Pulmonary artery endothelial cell (primary cell): ENCODE results near the gene BLOC1S5. TPM values are rescaled to one million over a fixed set of nuclear protein-coding genes. Genes with fewer than 3 reads are reported as not detected.
"Not testable (repeated sequence)": the region's sequence is repeated elsewhere in the genome, so short reads cannot be mapped to it uniquely, and the experiment has no call there.

Experiments used
- DNase-seq: peaks from one replicate; pipeline ENCODE4 v3.0.0-alpha.2; 2011; ENCODE audit warnings: low read depth, low spot score
- total RNA-seq: library from RNA; depleted of rRNA; stranded (reverse); fragments of >200 nt; gene quantifications from 2 replicates; pipeline ENCODE4 v1.2.3, GENCODE V29; 2014

BLOC1S5 gene
- total RNA-seq, 1 donor from 2014 or later: 20.2 TPM

- DNase-seq: not testable (repeated sequence)
These were observed 18.4 kb downstream of the BLOC1S5 start for GRCh38 chr6:8045769-8046168.

DNA sequence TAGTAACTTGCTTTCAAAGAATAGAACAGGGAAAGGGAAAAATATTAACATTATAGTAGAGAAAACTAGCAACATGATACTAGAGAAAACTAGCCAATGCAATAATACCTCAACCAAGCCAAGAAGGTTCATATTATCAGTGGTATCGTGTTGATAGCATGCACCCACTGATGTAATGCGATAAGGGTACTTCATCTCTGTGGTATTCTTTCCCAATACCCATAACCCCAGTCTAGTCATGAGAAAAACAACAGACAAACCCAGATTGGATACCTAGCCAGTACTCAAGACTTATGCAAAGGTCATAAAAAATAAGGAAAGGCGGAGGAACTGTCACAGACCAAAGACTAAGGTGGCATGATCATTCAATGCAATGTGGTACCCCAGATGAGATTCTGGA is 21.0 kb downstream of the BLOC1S5 start:
- no peak for DNase-seq

GRCh38 chr6:8041913-8042583 is 22.1 kb downstream of the BLOC1S5 start:
- no peak for DNase-seq

GRCh38 chr6:8034107-8034506 is 30.1 kb downstream of the BLOC1S5 start:
- DNase-seq: not testable (repeated sequence)

GRCh38 chr6:8030920-8031319 is 33.3 kb downstream of the BLOC1S5 start:
- no peak for DNase-seq

GRCh38 chr6:8029243-8029870 is 34.8 kb downstream of the BLOC1S5 start:
- no peak for DNase-seq

DNA sequence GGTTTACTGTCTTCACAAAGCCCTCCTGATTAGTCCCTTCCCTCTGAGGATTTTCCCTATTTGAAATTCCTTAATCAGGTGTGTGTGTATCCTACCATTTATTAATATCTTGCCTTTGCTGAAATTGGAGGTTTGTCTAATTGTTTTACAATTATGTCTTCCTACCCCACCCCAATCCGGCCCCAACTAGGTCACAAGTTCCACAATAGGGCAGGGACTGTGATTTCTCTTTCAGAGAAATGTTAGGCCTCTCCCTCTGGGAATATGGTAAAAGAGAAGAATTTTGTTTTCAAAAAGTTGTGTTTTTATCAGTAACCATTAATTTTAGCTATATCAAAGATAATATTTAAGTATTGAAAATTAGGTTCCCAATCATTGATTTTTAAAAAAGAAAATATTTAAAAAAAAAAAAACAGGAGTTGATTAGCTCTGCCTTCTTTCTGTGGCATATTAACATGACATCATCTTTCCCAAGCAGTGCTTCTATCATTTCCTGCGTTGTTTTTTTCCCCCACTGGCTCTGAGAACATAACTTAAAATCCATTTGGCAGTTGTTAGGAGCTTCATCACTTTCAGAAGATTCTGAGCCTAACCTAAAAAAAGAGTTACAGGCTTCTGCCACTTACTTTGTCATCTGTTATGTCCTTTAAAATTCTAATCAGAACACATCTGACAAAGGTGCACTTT is 36.1 kb downstream of the BLOC1S5 start:
- DNase-seq: no peak

DNA sequence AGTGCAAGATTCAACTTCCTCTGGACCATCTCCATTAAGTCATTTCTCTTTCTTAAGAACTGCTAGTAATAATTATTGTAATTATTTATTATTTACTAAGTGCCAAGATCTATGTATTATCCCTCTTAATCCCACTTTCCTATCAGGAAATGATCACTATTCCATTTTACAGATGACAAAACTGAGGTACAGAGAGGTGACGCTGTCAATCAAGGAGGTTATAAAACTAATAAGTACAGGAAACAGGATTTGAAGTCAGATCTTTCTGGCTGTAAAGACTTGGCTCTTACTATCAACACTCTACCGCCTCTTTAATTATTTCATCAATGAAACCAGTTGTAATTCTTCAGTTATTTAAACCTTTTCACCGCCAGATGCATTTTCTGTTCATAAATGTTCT is 37.4 kb downstream of the BLOC1S5 start:
- no peak for DNase-seq

- DNase-seq: no peak
These were observed 39.0 kb downstream of the BLOC1S5 start for GRCh38 chr6:8025191-8025590.

DNA sequence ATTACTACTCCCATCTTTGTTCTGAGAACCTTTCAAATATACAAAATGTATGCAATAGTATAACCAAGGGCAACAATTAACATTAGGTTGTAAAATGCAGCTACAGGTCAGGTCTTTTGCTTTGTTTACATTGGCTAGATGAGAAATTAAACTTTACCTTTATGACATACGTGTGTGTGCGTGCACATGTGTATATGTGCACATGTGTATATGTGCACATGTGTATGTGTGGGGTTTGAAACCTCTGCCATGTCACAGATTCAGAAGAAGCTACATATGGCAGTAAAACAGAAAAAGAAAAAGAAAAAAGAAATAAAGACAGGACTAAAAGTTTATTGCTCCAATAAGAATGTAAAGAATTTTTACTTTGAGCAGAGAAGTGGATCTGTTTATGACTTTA is 40.6 kb downstream of the BLOC1S5 start:
- DNase-seq: no peak

GRCh38 chr6:8020083-8020482 is 44.1 kb downstream of the BLOC1S5 start:
- DNase-seq: no peak

DNA sequence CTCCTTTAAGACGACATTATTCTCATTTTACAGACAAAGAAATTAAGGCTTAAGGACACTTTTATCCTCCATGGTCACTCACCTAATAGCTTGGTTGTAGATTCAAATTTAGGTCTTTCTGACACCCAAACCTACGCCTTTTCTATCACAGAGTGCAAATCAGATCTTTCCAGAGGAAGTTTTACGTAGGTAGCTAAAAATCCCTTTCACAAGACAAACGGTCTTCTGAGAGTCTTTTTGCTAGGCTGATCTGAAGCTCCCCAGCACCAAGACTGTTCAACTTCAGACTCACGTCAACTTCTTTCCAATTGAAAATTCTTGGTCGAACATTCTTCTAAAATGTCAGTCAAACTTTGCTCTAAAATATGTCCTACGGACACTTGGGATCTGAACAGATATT is 46.5 kb downstream of the BLOC1S5 start:
- no peak for DNase-seq

GRCh38 chr6:8017276-8017701 is 46.9 kb downstream of the BLOC1S5 start:
- DNase-seq: no peak

DNA sequence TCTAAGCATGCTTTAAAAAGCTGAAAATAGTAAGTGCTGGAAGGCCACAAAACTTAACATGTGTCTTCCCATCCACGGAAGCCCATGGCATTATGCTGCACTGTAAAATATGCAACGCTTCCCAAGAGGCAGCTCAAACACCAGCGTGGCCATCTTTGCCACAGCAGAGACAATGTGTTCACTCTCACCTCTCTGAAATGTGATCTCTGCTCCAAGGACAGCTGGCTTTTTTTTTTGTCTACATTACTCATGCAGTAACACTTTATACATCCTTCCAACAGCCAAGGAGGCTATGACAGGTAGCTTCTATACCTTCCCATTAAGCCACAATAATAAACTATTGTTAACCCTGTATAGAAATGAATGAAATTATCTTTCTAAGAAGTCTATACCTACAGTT is 49.2 kb downstream of the BLOC1S5 start:
- DNase-seq: no peak

DNA sequence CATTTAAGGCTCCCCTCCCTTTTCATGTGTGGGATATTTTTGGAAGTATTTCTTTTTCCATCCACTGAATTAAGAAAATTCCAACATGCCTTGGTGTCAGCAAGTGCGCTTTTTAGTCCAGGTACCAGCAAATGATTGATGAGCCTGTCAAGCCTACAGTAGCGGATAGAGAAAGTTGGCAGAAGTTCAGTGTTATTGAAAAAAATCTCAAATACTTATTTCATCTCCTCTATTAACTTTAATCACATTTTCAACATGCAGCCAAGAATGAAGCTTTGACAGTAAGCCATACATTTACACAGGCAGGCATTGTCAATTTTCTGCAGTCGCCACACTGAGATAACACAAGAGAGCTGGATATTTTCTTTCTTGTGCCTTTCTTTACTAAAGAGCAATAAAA is 50.4 kb downstream of the BLOC1S5 start:
- no peak for DNase-seq

DNA sequence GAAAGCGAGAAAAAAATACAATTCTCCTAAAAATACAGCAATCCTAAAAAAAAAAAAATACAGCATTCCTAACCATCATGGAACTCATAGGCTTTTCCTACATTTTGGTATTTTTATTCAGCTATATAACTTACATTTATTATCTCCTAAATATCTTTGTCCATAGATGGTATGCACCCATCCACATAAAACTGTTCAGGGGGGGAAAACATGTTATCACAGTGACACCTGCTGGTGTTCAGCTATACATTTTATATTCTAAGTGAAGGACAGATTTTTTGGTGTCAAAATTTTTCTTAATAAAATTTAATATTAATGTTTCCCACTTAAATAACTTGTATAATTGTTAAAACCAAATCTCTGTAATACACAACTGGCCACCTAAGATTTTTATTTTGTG is 58.0 kb downstream of the BLOC1S5 start:
- DNase-seq: no peak

DNA sequence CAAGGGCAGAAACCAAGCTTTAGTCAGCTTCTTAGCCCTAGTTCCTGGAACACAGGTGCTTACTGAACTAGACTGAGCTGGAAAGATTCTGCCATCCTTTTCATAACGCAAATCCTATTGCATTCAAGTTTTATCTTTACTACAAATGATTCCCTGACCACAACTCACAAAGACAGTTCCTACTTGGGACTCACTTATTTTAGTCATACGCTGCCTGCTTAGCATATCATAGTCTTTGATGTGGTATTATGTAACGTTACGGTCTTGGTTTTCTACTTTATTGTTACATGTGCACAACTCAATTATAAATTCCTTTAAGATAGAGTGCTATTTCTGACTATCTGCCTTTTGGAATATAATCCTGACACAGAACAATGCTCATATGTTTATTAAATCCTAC is 59.1 kb downstream of the BLOC1S5 start:
- DNase-seq: no peak

DNA sequence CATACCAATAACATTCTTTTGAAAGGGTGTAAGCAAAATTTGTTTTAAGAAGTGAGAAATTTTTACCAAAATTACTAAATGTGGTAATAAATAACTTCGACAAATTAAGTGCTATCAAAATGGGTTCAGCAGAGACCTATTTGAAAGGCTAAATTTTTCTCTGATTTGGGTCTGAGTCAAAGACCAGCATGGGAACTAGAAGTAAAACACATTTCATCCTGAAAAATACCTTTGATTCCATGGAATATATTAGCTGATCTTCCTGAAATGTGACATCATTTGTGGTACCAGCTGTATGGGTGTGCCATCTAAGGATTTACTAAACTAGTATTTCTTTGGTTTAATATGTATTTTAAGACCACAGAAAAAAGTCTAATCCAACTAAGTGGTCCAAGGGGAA is 63.6 kb downstream of the BLOC1S5 start:
- DNase-seq: no peak

DNA sequence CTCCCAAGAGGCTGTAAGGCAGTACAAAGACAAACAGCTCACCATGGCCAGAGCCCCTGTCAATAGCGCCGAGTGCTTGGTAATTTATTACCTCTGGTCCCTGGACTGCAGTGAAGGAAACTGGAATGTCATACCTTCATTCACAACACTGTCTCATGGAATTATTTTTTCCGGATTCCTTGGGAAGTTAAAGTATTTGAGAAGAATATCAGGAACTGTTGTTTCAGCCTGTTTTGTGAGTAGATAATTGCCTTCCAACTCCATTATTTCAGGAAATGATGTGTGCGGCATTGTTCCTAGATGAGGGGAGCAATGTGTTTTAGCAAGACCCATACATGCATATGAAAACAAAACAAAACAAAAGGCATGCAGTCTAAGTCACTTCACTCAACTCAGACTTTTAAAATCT is 64.0 kb downstream of the BLOC1S5 start:
- peak; percentile 99 for DNase-seq

GRCh38 chr6:7999201-7999600 is 65.0 kb downstream of the BLOC1S5 start:
- DNase-seq: no peak

- DNase-seq: no peak
These were observed 66.0 kb downstream of the BLOC1S5 start for GRCh38 chr6:7998103-7998725.

DNA sequence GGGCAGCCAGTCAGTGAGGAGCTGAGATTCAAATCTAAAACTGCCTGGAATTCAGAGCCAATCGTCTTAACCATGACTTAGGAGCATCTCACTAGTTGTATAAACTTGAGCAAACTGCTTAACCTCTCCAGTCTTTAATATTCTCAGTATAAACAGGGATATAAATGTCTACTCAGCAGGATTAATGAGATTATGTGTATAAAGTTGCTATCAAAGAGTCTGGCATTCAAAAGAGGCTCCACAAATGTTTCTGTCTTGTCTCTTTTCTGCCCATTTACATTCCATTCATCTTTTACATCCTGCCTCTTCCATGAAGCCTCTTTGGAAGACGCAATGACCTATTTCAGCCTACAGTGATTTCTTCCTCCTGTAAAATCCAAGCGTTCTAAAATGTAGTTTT is 66.9 kb downstream of the BLOC1S5 start:
- DNase-seq: no peak
